ENCODE data around the gene NCOA7.
A peak's percentile ranks its signal among the peaks of the same experiment; 100 is the strongest.
"Not testable (repeated sequence)": the region's sequence is repeated elsewhere in the genome, so short reads cannot be mapped to it uniquely, and the experiment has no call there.

NCOA7 gene

DNA sequence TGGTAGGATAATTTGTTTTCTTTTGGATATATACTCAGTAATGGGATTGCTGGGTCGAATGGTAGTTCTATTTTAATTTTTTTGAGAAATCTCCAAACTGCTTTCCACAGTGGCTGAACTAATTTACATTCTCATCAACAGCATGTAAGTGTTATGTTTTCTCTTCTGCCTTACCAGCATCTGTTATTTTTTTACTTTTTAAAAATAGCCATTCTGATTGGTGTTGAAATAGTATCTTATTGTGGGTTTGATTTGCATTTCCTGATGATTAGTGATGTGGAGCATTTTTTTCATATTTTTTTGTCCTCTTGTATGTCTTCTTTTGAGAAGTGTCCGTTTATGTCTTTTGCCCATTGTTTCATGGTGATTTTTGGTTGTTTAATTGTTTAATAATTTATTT is 177.7 kb downstream of the NCOA7 start:
- no peak for TF ChIP-seq CTCF (IDR thresholded peaks at IDR 0.05; ENCODE audit: control insufficient read depth, extremely low read depth, insufficient read depth)
- no peak for DNase-seq (ENCODE audit: low read depth)
- H3K4me3 ChIP-seq (ENCODE audit: low read depth, low read length), result no peak overlapping the region

GRCh38 chr6:125970760-125971159 is 180.0 kb downstream of the NCOA7 start:
- no peak for DNase-seq (ENCODE audit: low read depth)
- no peak for TF ChIP-seq CTCF (IDR thresholded peaks at IDR 0.05; ENCODE audit: control insufficient read depth, extremely low read depth, insufficient read depth)
- H3K4me3 ChIP-seq (ENCODE audit: low read depth, low read length), result no peak overlapping the region

- not testable (repeated sequence) for H3K4me3 ChIP-seq (ENCODE audit: low read depth, low read length); DNase-seq (ENCODE audit: low read depth)
Measured at GRCh38 chr6:125972478-125972877, 181.7 kb downstream of the NCOA7 start.

GRCh38 chr6:125974214-125974866 is 183.6 kb downstream of the NCOA7 start:
- H3K4me3 ChIP-seq (ENCODE audit: low read depth, low read length), result no peak overlapping the region
- peak; percentile 45 for TF ChIP-seq CTCF (IDR thresholded peaks at IDR 0.05; ENCODE audit: control insufficient read depth, extremely low read depth, insufficient read depth)
- DNase-seq (ENCODE audit: low read depth), result no peak

- H3K4me3 ChIP-seq (ENCODE audit: low read depth, low read length), result no peak overlapping the region
- TF ChIP-seq CTCF (IDR thresholded peaks at IDR 0.05; ENCODE audit: control insufficient read depth, extremely low read depth, insufficient read depth), result no peak
- no peak for DNase-seq (ENCODE audit: low read depth)
Measured at GRCh38 chr6:125979101-125979500, 188.3 kb downstream of the NCOA7 start.
